HG02798 (cell line): Measurements from ENCODE around the gene BPIFA2.
"Not testable (repeated sequence)": the region's sequence is repeated elsewhere in the genome, so short reads cannot be mapped to it uniquely, and the experiment has no call there.

ENCODE experiments used
- ATAC-seq: cut with Tn5 transposase; IDR thresholded peaks from one replicate; pipeline ENCODE4 v1.9.1; 2021; ENCODE audit warnings: mild to moderate bottlenecking; ENCODE audit not compliant: unreplicated experiment, poor library complexity

The BPIFA2 gene

GRCh38 chr20:33159713-33160112, 8.2 kb upstream of the BPIFA2 start:
- no peak for ATAC-seq

GRCh38 chr20:33160681-33161080, 7.3 kb upstream of the BPIFA2 start:
- no peak for ATAC-seq

- no peak for ATAC-seq
These were observed 5.6 kb upstream of the BPIFA2 start for GRCh38 chr20:33162313-33162712.

- no peak for ATAC-seq
These were observed 5.2 kb upstream of the BPIFA2 start for GRCh38 chr20:33162753-33163152.

GRCh38 chr20:33163856-33164762, 3.9 kb upstream of the BPIFA2 start:
- ATAC-seq = no peak

GRCh38 chr20:33164763-33165095, 3.2 kb upstream of the BPIFA2 start:
- ATAC-seq = no peak

- ATAC-seq = no peak
These were observed 2.4 kb upstream of the BPIFA2 start for GRCh38 chr20:33165416-33166055.

GRCh38 chr20:33166533-33167113, 1.3 kb upstream of the BPIFA2 start:
- ATAC-seq = no peak

GRCh38 chr20:33169176-33169794, 1.3 kb downstream of the BPIFA2 start:
- ATAC-seq = no peak

GRCh38 chr20:33172781-33173180, 4.8 kb downstream of the BPIFA2 start:
- no peak for ATAC-seq

GRCh38 chr20:33175123-33175522, 7.2 kb downstream of the BPIFA2 start:
- no peak for ATAC-seq

GRCh38 chr20:33176101-33176500, 8.1 kb downstream of the BPIFA2 start:
- no peak for ATAC-seq

- no peak for ATAC-seq
These were observed 9.9 kb downstream of the BPIFA2 start for GRCh38 chr20:33177866-33178265.

- ATAC-seq = no peak
These were observed 10.8 kb downstream of the BPIFA2 start for GRCh38 chr20:33178726-33179125.

GRCh38 chr20:33180169-33180568, 12.2 kb downstream of the BPIFA2 start:
- no peak for ATAC-seq

GRCh38 chr20:33181482-33182093, 13.6 kb downstream of the BPIFA2 start:
- ATAC-seq = no peak

GRCh38 chr20:33183312-33183711, 15.4 kb downstream of the BPIFA2 start:
- no peak for ATAC-seq

GRCh38 chr20:33185031-33185590, 17.2 kb downstream of the BPIFA2 start:
- not testable (repeated sequence) for ATAC-seq

- no peak for ATAC-seq
These were observed 19.5 kb downstream of the BPIFA2 start for GRCh38 chr20:33187491-33187890.

GRCh38 chr20:33188421-33188820, 20.5 kb downstream of the BPIFA2 start:
- ATAC-seq = no peak
